ENCODE measurements around the gene VMO1.

The VMO1 gene

GRCh38 chr17:4786516-4786915 is 352 bp upstream of the VMO1 start:
- H3K27me3 ChIP-seq (ENCODE audit: control insufficient read depth, insufficient read depth, low read length): no peaks in the 10 kb centered on the region
- peak overlapping the region; percentile 72 for H2AFZ ChIP-seq
- no peak for TF ChIP-seq CTCF (IDR thresholded peaks at IDR 0.05)
- H3K4me1 ChIP-seq: peaks cover 22% of the 10 kb centered on the region
- H3K27ac ChIP-seq: peak overlapping the region; percentile 85
- no peak overlapping the region for H3K9ac ChIP-seq
- peak overlapping the region; percentile 71 for H3K4me2 ChIP-seq (ENCODE audit: low read length)
- H3K36me3 ChIP-seq (ENCODE audit: control insufficient read depth, insufficient read depth, low read length): no peaks in the 10 kb centered on the region
- H3K79me2 ChIP-seq: no peaks in the 10 kb centered on the region
- peak overlapping the region; percentile 50 for H3K4me3 ChIP-seq (ENCODE audit: low read depth, low read length)
- no peaks in the 10 kb centered on the region for H3K9me3 ChIP-seq (ENCODE audit: control insufficient read depth, low read length)

- no peaks in the 10 kb centered on the region for H3K27me3 ChIP-seq (ENCODE audit: control insufficient read depth, insufficient read depth, low read length)
- no peak for TF ChIP-seq CTCF (IDR thresholded peaks at IDR 0.05)
- no peaks in the 10 kb centered on the region for H3K79me2 ChIP-seq
- peaks cover 19% of the 10 kb centered on the region for H3K4me1 ChIP-seq
- H3K9me3 ChIP-seq (ENCODE audit: control insufficient read depth, low read length): no peaks in the 10 kb centered on the region
- peak overlapping the region; percentile 71 for H3K4me2 ChIP-seq (ENCODE audit: low read length)
- H3K4me3 ChIP-seq (ENCODE audit: low read depth, low read length): peak overlapping the region; percentile 50
- H2AFZ ChIP-seq: peak overlapping the region; percentile 72
- no peak overlapping the region for H3K9ac ChIP-seq
- H3K36me3 ChIP-seq (ENCODE audit: control insufficient read depth, insufficient read depth, low read length): no peaks in the 10 kb centered on the region
- H3K27ac ChIP-seq: peak overlapping the region; percentile 85
Observed at GRCh38 chr17:4785311-4786105, 656 bp downstream of the VMO1 start.

- H3K79me2 ChIP-seq: no peaks in the 10 kb centered on the region
- H3K4me1 ChIP-seq: peaks cover 15% of the 10 kb centered on the region
- no peaks in the 10 kb centered on the region for H3K36me3 ChIP-seq (ENCODE audit: control insufficient read depth, insufficient read depth, low read length)
- H2AFZ ChIP-seq: no peak overlapping the region
- H3K9ac ChIP-seq: no peak overlapping the region
- no peak overlapping the region for H3K27ac ChIP-seq
- no peak overlapping the region for H3K4me3 ChIP-seq (ENCODE audit: low read depth, low read length)
- H3K27me3 ChIP-seq (ENCODE audit: control insufficient read depth, insufficient read depth, low read length): no peaks in the 10 kb centered on the region
- H3K4me2 ChIP-seq (ENCODE audit: low read length): no peak overlapping the region
- H3K9me3 ChIP-seq (ENCODE audit: control insufficient read depth, low read length): no peaks in the 10 kb centered on the region
- TF ChIP-seq CTCF (IDR thresholded peaks at IDR 0.05): no peak
Observed at GRCh38 chr17:4782652-4783051, 3.5 kb downstream of the VMO1 start.

GRCh38 chr17:4780325-4780955 is 5.7 kb downstream of the VMO1 start:
- Histone ChIP-seq H2AFZ (no peak overlapping the region), H3K4me1 (no peaks in the 10 kb centered on the region), H3K27ac (no peak overlapping the region), H3K27me3 (ENCODE audit: control insufficient read depth, insufficient read depth, low read length) (no peaks in the 10 kb centered on the region), H3K79me2 (no peaks in the 10 kb centered on the region), H3K4me3 (ENCODE audit: low read depth, low read length) (no peak overlapping the region), H3K9ac (no peak overlapping the region), H3K9me3 (ENCODE audit: control insufficient read depth, low read length) (no peaks in the 10 kb centered on the region), H3K4me2 (ENCODE audit: low read length) (no peak overlapping the region), H3K36me3 (ENCODE audit: control insufficient read depth, insufficient read depth, low read length) (no peaks in the 10 kb centered on the region)
- TF ChIP-seq CTCF (IDR thresholded peaks at IDR 0.05): no peak
